Activated naive CD4-positive, alpha-beta T cell (primary cell): ENCODE data around the gene PCDHAC2.

Experiments used
- DNase-seq, 4 experiments: peaks; one replicate each; lab custom pipeline; 2025; lab: John Stamatoyannopoulos, UW

PCDHAC2 gene

GRCh38 chr5:140966293-140967225 is at the start of gene PCDHAC2:
TSS of gene PCDHAC2 (plus strand) at chr5:140966476. CDS start at chr5:140966767, 291 bp downstream.
- DNase-seq = no peak

- no peak for DNase-seq
Measured at GRCh38 chr5:140923601-140924000, 42.7 kb upstream of the PCDHAC2 start.

GRCh38 chr5:140925806-140926442 is 40.4 kb upstream of the PCDHAC2 start, which contains the start of gene PCDHAC1:
TSS of gene PCDHAC1 (plus strand) at chr5:140926299. CDS start at chr5:140926893, 594 bp downstream.
- DNase-seq = no peak

- DNase-seq = no peak
Measured at GRCh38 chr5:140926443-140927227, 39.6 kb upstream of the PCDHAC2 start.

GRCh38 chr5:140927228-140927573 is 39.1 kb upstream of the PCDHAC2 start:
- no peak for DNase-seq

- DNase-seq = no peak
Measured at GRCh38 chr5:140934964-140935606, 31.2 kb upstream of the PCDHAC2 start.

GRCh38 chr5:140946578-140946977 is 19.7 kb upstream of the PCDHAC2 start:
- no peak for DNase-seq

GRCh38 chr5:140951636-140952035 is 14.6 kb upstream of the PCDHAC2 start:
- no peak for DNase-seq

- no peak for DNase-seq
Measured at GRCh38 chr5:140953234-140953633, 13.0 kb upstream of the PCDHAC2 start.

GRCh38 chr5:140962190-140962589 is 4.1 kb upstream of the PCDHAC2 start:
- DNase-seq = no peak

GRCh38 chr5:140964356-140964755 is 1.9 kb upstream of the PCDHAC2 start:
- DNase-seq = no peak

GRCh38 chr5:140965905-140966292 is 377 bp upstream of the PCDHAC2 start:
- DNase-seq = no peak

- DNase-seq = no peak
Measured at GRCh38 chr5:140967226-140967893, 1.1 kb downstream of the PCDHAC2 start.

- DNase-seq = no peak
Measured at GRCh38 chr5:140969880-140970279, 3.6 kb downstream of the PCDHAC2 start.

- no peak for DNase-seq
Measured at GRCh38 chr5:140973550-140973949, 7.3 kb downstream of the PCDHAC2 start.

- no peak for DNase-seq
Measured at GRCh38 chr5:140977003-140977402, 10.7 kb downstream of the PCDHAC2 start.

- no peak for DNase-seq
Measured at GRCh38 chr5:140978260-140978659, 12.0 kb downstream of the PCDHAC2 start.

- DNase-seq = no peak
Measured at GRCh38 chr5:140978983-140979382, 12.7 kb downstream of the PCDHAC2 start.

GRCh38 chr5:140982083-140982716 is 15.9 kb downstream of the PCDHAC2 start:
- DNase-seq = no peak

- no peak for DNase-seq
Measured at GRCh38 chr5:140986117-140986521, 19.8 kb downstream of the PCDHAC2 start.

- DNase-seq = no peak
Measured at GRCh38 chr5:140988100-140988499, 21.8 kb downstream of the PCDHAC2 start.
